Fibroblast of skin of back (primary cell): ENCODE results near the gene GTPBP8.
"Not testable (repeated sequence)": the region's sequence is repeated elsewhere in the genome, so short reads cannot be mapped to it uniquely, and the experiment has no call there.

Experiments
- DNase-seq: peaks from one replicate; pipeline ENCODE4 v3.0.0-alpha.2; 2013

The GTPBP8 gene

GRCh38 chr3:113002037-113002436 lies 11.3 kb downstream of the GTPBP8 start:
- no peak for DNase-seq

GRCh38 chr3:113002679-113003078 lies 11.9 kb downstream of the GTPBP8 start:
- DNase-seq: no peak

- no peak for DNase-seq
Observed at GRCh38 chr3:113005611-113006010, 14.8 kb downstream of the GTPBP8 start.

GRCh38 chr3:113006359-113007056 lies 15.7 kb downstream of the GTPBP8 start:
- DNase-seq: no peak

GRCh38 chr3:113008117-113008516 lies 17.3 kb downstream of the GTPBP8 start:
- DNase-seq: no peak

- DNase-seq: no peak
Observed at GRCh38 chr3:113013593-113013992, 22.8 kb downstream of the GTPBP8 start.

- DNase-seq: peak; percentile 30
Observed at GRCh38 chr3:113018536-113019181, 27.9 kb downstream of the GTPBP8 start.

GRCh38 chr3:113019182-113020137 lies 28.7 kb downstream of the GTPBP8 start:
- peak; percentile 94 for DNase-seq

- no peak for DNase-seq
Observed at GRCh38 chr3:113021471-113021870, 30.7 kb downstream of the GTPBP8 start.

GRCh38 chr3:113034011-113034410 lies 43.2 kb downstream of the GTPBP8 start:
- DNase-seq: no peak

- peak; percentile 63 for DNase-seq
Observed at GRCh38 chr3:113035387-113035982, 44.7 kb downstream of the GTPBP8 start.

- DNase-seq: peak; percentile 19
Observed at GRCh38 chr3:113038328-113038727, 47.5 kb downstream of the GTPBP8 start.

- DNase-seq: no peak
Observed at GRCh38 chr3:113039546-113039945, 48.8 kb downstream of the GTPBP8 start.

GRCh38 chr3:113040231-113040630 lies 49.4 kb downstream of the GTPBP8 start:
- no peak for DNase-seq

- DNase-seq: no peak
Observed at GRCh38 chr3:113043686-113044085, 52.9 kb downstream of the GTPBP8 start.

GRCh38 chr3:113046186-113046965 lies 55.6 kb downstream of the GTPBP8 start:
- DNase-seq: not testable (repeated sequence)

GRCh38 chr3:113051302-113051711 lies 60.5 kb downstream of the GTPBP8 start:
- peak; percentile 76 for DNase-seq
